CD8-positive, alpha-beta memory T cell (primary cell): Measurements from ENCODE around the gene CD244. TPM values are rescaled to one million over a fixed set of nuclear protein-coding genes. Genes with fewer than 3 reads are reported as not detected.
A peak's percentile ranks its signal among the peaks of the same experiment; 100 is the strongest.

Experiments used
- CTCF ChIA-PET: fragments of 350-600 bp; sonication (Branson Sonifier 250); formaldehyde crosslinking; loops from one replicate; lab custom pipeline; 2021; ENCODE audit warnings: antibody characterized with exemption; lab: Charles Lee
- POLR2A ChIA-PET: fragments of 350-600 bp; sonication (Branson Sonifier 250); formaldehyde crosslinking; loops from one replicate; lab custom pipeline; 2021; ENCODE audit warnings: antibody characterized with exemption; lab: Charles Lee
- DNase-seq, 5 donors: peaks; one replicate each; pipeline versions ENCODE4 v3.0.0 to v3.0.0-alpha.2; 2020 to 2022; ENCODE audit warnings: mixed read lengths in 1 of 5
- H3K27ac ChIP-seq: one replicate; pipeline ENCODE4 v1.7.0; 2013; ENCODE audit warnings: low read depth, mild to moderate bottlenecking, low read length, moderate library complexity
- H3K27me3 ChIP-seq: 2 replicates; pipeline ENCODE4 v1.7.0; 2013; ENCODE audit warnings: low read length, mild to moderate bottlenecking; ENCODE audit not compliant: insufficient read depth, poor library complexity, severe bottlenecking
- H3K36me3 ChIP-seq: 2 replicates; pipeline ENCODE4 v1.7.0; 2013; ENCODE audit warnings: mild to moderate bottlenecking, low read length, moderate library complexity; ENCODE audit not compliant: insufficient read depth
- H3K4me1 ChIP-seq: 2 replicates; pipeline ENCODE4 v1.7.0; 2013; ENCODE audit warnings: mild to moderate bottlenecking, low read length, moderate library complexity; ENCODE audit not compliant: insufficient read depth
- H3K4me3 ChIP-seq: 2 replicates; pipeline ENCODE4 v1.7.0; 2013; ENCODE audit warnings: mild to moderate bottlenecking, low read length
- H3K9me3 ChIP-seq: 2 replicates; pipeline ENCODE4 v1.7.0; 2013; ENCODE audit warnings: mild to moderate bottlenecking, low read length
- H3K27ac Mint-ChIP-seq, 8 donors: one replicate each; pipeline ENCODE4 v1.8.0; 2020 to 2021; ENCODE audit warnings: mixed read lengths in 8 of 8, mild to moderate bottlenecking in 6 of 8, inconsistent platforms in 3 of 8, moderate library complexity in 3 of 8
- H3K27me3 Mint-ChIP-seq, 2 donors: one replicate each; pipeline ENCODE4 v1.8.0; 2020 to 2021; ENCODE audit warnings: mixed read lengths in 2 of 2, mild to moderate bottlenecking in 1 of 2, moderate library complexity in 1 of 2
- H3K36me3 Mint-ChIP-seq, 3 donors: one replicate each; pipeline ENCODE4 v1.8.0; 2020 to 2021; ENCODE audit warnings: mixed read lengths in 3 of 3, inconsistent platforms in 1 of 3, mild to moderate bottlenecking in 1 of 3
- H3K4me1 Mint-ChIP-seq, 3 donors: one replicate each; pipeline ENCODE4 v1.8.0; 2020 to 2021; ENCODE audit warnings: mixed read lengths in 3 of 3, inconsistent platforms in 1 of 3, mild to moderate bottlenecking in 1 of 3
- H3K4me3 Mint-ChIP-seq, 7 donors: one replicate each; pipeline ENCODE4 v1.8.0; 2020 to 2021; ENCODE audit warnings: mixed read lengths in 7 of 7, mild to moderate bottlenecking in 6 of 7, moderate library complexity in 4 of 7, inconsistent platforms in 2 of 7
- H3K9me3 Mint-ChIP-seq, 5 donors: one replicate each; pipeline ENCODE4 v1.8.0; 2020 to 2022; ENCODE audit warnings: mixed read lengths in 5 of 5, mild to moderate bottlenecking in 3 of 5, moderate library complexity in 2 of 5, inconsistent platforms in 1 of 5
- polyA plus RNA-seq: library from polyadenylated mRNA; unstranded; fragments of 300-500 nt; fragmentation: Illumina TruSeq; gene quantifications from one replicate; pipeline ENCODE4 v1.2.3, GENCODE V29; 2021
- total RNA-seq, 2 experiments: library from RNA; stranded (reverse); gene quantifications; one replicate each; pipeline ENCODE4 v1.2.3, GENCODE V29; 2021

Gene CD244
- total and polyA plus RNA-seq, 3 experiments from 2014 or later: 1.8 to 40.7 (median 1.9) TPM

DNA sequence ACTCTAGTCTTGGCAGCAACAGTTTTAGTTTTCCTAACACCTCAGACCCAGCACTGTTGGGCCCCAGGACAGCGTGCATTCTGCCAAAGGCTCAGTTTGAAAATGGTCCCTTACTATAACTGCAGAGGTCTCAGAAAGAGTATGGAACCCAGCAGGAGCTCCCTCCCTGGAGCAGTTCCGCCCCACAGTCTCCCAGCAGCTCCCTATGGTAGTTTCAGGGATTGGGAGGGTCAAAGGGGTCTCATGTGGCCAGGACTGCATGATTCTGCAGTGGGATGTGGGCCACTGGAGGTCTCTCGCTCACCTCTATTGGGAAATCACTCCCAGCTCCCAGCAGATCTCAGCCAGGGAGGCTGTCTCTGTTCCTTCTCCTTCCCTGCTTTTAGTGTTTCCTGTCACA, 54.4 kb downstream of the CD244 start:
- Mint-ChIP-seq H3K36me3 (peaks cover 36 to 88% (median 45%) of the 10 kb centered on the region in 3 donors), H3K4me1 (peaks cover 83 to 96% (median 96%) of the 10 kb centered on the region in 3 donors)

DNA sequence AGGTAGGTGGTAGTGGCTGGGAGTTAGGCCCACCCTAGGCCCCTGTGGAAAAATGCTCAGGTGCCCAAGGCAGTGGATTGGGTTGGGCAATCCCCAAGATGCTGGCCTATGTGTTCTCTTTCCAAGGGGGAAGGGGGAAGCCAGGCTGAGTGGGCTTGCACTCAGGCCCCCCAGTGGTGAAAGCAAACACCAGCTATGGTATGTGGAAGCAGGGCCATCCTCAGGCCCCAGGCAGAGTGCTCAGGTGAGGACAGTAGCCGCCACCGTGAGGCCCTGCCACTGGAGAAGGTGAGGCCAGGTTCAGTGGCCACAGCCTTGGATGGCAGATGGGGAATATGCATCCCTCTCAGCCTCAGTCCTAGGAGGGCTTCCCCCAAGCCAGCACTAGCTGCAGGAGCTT, 54.9 kb downstream of the CD244 start:
- H3K9me3 Mint-ChIP-seq: peaks cover 4 to 20% (median 16%) of the 10 kb centered on the region in 5 donors
- H3K36me3 Mint-ChIP-seq: peaks cover 38 to 86% (median 47%) of the 10 kb centered on the region in 3 donors
- H3K27ac ChIP-seq: no peak overlapping the region
- H3K4me1 Mint-ChIP-seq: peaks cover 82 to 96% (median 96%) of the 10 kb centered on the region in 3 donors
- no peaks in the 10 kb centered on the region for H3K27me3 Mint-ChIP-seq
- DNase-seq: no peak
- H3K9me3 ChIP-seq: no peaks in the 10 kb centered on the region
- H3K4me3 ChIP-seq: no peak overlapping the region
- H3K4me1 ChIP-seq: peaks cover 40% of the 10 kb centered on the region
- peak overlapping the region in 3 of 8 donors; percentile 2 to 52 (median 48) for H3K27ac Mint-ChIP-seq
- H3K4me3 Mint-ChIP-seq: peak overlapping the region in 1 of 7 donors; percentile 42
- POLR2A ChIA-PET: interaction anchor here (0.9 to 1.1 kb wide), 2 partner anchors 10 to 11 kb away, joined by 3 read pairs; no protein-coding TSS in a partner anchor
- CTCF ChIA-PET: interaction anchor here (0.9 to 1.8 kb wide), 4 partner anchors 12 to 39 kb away, joined by 3 to 7 read pairs (median 4); partner anchors contain the start of gene LY9
- peaks cover 31% of the 10 kb centered on the region for H3K36me3 ChIP-seq
- no peaks in the 10 kb centered on the region for H3K27me3 ChIP-seq

More for the DNA sequence above, 54.4 kb downstream of the CD244 start:
- Histone ChIP-seq H3K9me3 (no peaks in the 10 kb centered on the region), H3K27me3 (no peaks in the 10 kb centered on the region), H3K4me3 (no peak overlapping the region), H3K4me1 (peaks cover 45% of the 10 kb centered on the region), H3K27ac (no peak overlapping the region), H3K36me3 (peaks cover 33% of the 10 kb centered on the region)
- Mint-ChIP-seq H3K27me3 (no peaks in the 10 kb centered on the region), H3K27ac (peak overlapping the region in 4 of 8 donors; percentile 18 to 81 (median 68)), H3K9me3 (peaks cover 4 to 20% (median 16%) of the 10 kb centered on the region in 5 donors), H3K4me3 (peak overlapping the region in 4 of 7 donors; percentile 27 to 39 (median 33))
- POLR2A ChIA-PET: interaction anchor here (0.9 to 1.1 kb wide), 2 partner anchors 11 kb away, joined by 3 read pairs; no protein-coding TSS in a partner anchor
- CTCF ChIA-PET: interaction anchor here (0.9 to 1.8 kb wide), 3 partner anchors 13 to 40 kb away, joined by 3 to 7 read pairs (median 4); partner anchors contain the start of gene LY9
- no peak for DNase-seq

DNA sequence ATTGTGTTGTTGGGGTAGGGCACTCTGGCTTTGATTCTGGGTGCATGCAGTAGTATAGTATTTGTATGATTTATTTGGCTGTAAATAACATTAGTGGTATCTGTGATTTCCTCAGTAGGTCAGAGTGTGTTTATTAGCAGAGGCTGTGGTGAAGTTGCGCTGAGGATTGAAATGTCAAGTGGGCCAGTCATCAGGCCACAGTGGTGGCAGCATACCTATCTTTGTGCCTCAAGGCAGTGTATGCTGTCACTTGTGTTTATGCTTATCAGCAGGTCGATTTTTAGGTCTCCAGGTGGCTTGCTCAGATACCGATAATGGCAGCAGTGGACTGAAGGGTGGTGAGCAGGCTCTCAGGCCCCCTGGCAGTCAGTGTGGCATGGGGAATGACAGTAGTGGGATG, 55.4 kb downstream of the CD244 start:
- ChIA-PET POLR2A (no interaction called here), CTCF (interaction anchor here (1.2 to 2.9 kb wide), 4 partner anchors 11 to 39 kb away, joined by 3 to 15 read pairs (median 6); partner anchors contain the start of gene LY9)
- peak overlapping the region in 6 of 8 donors; percentile 2 to 52 (median 48) for H3K27ac Mint-ChIP-seq

DNA sequence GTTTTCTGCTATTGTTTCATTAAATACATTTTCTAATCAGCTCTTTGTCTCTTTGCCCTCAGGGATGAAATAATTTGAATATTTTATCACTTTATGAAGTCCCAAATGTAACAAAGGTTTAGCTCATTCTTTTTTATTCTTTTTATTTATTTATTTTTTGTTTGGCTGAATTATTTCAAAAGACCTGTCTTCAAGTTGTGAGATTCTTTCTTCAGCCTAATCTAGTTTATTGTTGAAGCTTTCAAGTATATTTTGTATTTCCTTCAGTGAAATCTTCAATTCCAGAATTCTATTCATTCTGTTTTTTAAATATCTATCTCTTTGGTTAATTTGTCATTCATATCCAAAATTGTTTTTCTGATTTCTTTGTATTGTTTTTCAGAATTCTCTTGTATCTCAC, 55.9 kb downstream of the CD244 start:
- H3K9me3 ChIP-seq: no peaks in the 10 kb centered on the region
- peaks cover 4 to 20% (median 16%) of the 10 kb centered on the region in 5 donors for H3K9me3 Mint-ChIP-seq
- no peaks in the 10 kb centered on the region for H3K27me3 ChIP-seq
- H3K36me3 Mint-ChIP-seq: peaks cover 40 to 84% (median 51%) of the 10 kb centered on the region in 3 donors
- DNase-seq: no peak
- H3K4me3 Mint-ChIP-seq: peak overlapping the region in 6 of 7 donors; percentile 24 to 73 (median 62)
- CTCF ChIA-PET: interaction anchor here (0.6 to 2.9 kb wide), 4 partner anchors 11 to 70 kb away, joined by 3 to 15 read pairs (median 5); partner anchors contain the start of gene LY9
- POLR2A ChIA-PET: no interaction called here
- H3K27me3 Mint-ChIP-seq: no peaks in the 10 kb centered on the region
- peaks cover 44% of the 10 kb centered on the region for H3K4me1 ChIP-seq
- no peak overlapping the region for H3K27ac ChIP-seq
- H3K4me3 ChIP-seq: no peak overlapping the region
- peak overlapping the region in 6 of 8 donors; percentile 43 to 73 (median 59) for H3K27ac Mint-ChIP-seq
- H3K36me3 ChIP-seq: peaks cover 29% of the 10 kb centered on the region
- H3K4me1 Mint-ChIP-seq: peaks cover 77 to 92% (median 91%) of the 10 kb centered on the region in 3 donors

More for the DNA sequence above, 55.4 kb downstream of the CD244 start:
- DNase-seq: no peak
- Histone ChIP-seq H3K9me3 (no peaks in the 10 kb centered on the region), H3K36me3 (peaks cover 31% of the 10 kb centered on the region), H3K27me3 (no peaks in the 10 kb centered on the region), H3K27ac (no peak overlapping the region), H3K4me1 (peaks cover 40% of the 10 kb centered on the region), H3K4me3 (no peak overlapping the region)
- H3K27me3 Mint-ChIP-seq: no peaks in the 10 kb centered on the region
- peaks cover 40 to 87% (median 51%) of the 10 kb centered on the region in 3 donors for H3K36me3 Mint-ChIP-seq
- peak overlapping the region in 6 of 7 donors; percentile 18 to 64 (median 42) for H3K4me3 Mint-ChIP-seq
- H3K4me1 Mint-ChIP-seq: peaks cover 82 to 96% (median 95%) of the 10 kb centered on the region in 3 donors
- H3K9me3 Mint-ChIP-seq: peaks cover 4 to 20% (median 16%) of the 10 kb centered on the region in 5 donors

DNA sequence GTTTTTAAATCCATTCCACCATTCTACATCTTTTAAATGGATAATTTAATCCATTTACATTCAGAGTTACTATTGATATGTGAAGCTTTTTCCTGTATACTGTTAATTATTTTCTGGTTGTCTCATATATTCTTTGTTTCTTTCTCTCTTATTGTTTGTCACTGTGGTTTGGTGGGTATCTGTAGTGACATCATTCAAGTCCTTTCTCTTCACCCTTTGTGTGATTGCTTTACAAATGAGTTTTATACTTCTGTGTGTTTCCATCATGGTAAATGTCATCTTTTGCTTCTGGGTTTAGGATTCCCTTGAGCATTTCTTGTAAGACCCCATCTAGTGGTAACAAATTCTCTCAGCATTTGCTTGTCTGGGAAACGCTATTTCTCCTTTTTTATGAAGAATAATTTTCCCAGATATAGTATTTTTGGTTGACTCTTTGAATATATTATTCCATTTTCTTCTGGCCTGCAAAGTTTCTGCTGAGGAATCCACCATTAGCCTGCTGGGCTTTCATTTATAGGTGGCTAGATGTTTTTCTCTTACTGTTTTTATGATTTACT, 56.5 kb downstream of the CD244 start:
- CTCF ChIA-PET: interaction anchor here (0.6 to 2.9 kb wide), 3 partner anchors 10 to 71 kb away, joined by 3 to 15 read pairs (median 3); partner anchors contain the start of gene LY9
- Mint-ChIP-seq H3K4me3 (peak overlapping the region; percentile 17 to 73 (median 53)), H3K27ac (peak overlapping the region in 7 of 8 donors; percentile 43 to 75 (median 66)), H3K9me3 (peaks cover 4 to 20% (median 16%) of the 10 kb centered on the region in 5 donors), H3K27me3 (no peaks in the 10 kb centered on the region), H3K4me1 (peaks cover 74 to 92% (median 90%) of the 10 kb centered on the region in 3 donors), H3K36me3 (peaks cover 38 to 84% (median 55%) of the 10 kb centered on the region in 3 donors)
- Histone ChIP-seq H3K4me3 (no peak overlapping the region), H3K27ac (no peak overlapping the region), H3K9me3 (no peaks in the 10 kb centered on the region), H3K36me3 (peaks cover 24% of the 10 kb centered on the region), H3K27me3 (no peaks in the 10 kb centered on the region), H3K4me1 (peaks cover 50% of the 10 kb centered on the region)
- POLR2A ChIA-PET: interaction anchor here (0.5 to 0.7 kb wide), 3 partner anchors 12 to 406 kb away, joined by 3 to 6 read pairs (median 4); no protein-coding TSS in a partner anchor
- no peak for DNase-seq

DNA sequence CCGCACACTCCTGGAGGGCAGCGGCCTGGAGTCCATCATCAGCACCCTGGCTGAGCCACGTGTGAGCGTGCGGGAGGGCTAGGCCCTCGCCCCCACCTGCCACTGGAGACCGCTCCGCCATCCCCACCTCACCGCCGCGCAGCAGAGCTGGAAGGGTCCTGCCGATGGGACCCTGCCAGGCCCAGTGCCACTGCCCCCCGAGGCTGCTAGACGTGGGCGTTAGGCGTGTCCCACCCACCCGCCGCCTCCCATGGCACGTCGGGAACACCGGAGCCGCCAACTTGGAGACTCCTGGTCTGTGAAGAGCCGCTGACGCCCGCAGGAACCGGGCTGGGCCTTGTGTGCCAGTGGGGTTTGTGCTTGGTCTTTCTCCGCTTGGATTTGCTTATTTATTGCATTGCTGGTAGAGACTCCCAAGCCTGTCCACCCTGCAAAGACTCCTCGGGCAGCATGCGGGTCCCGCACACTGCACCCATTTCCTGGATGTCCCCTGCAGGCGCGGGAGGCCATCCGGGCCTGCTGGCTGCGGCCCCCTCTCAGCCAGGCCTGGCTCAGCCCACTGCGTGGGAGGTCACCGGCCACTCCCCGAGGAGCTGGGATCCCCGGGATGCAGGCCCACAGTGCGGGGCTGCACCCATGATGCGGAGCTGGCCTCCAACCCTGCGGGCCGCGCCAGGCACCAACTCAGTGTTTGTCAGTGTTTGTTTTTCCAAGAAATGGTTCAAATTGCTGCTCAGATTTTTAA, 60.7 kb downstream of the CD244 start:
- H3K27me3 ChIP-seq: no peaks in the 10 kb centered on the region
- Mint-ChIP-seq H3K27me3 (no peaks in the 10 kb centered on the region), H3K4me1 (peaks cover 77 to 94% (median 94%) of the 10 kb centered on the region in 3 donors), H3K4me3 (peak overlapping the region in 4 of 7 donors; percentile 96 to 98 (median 98)), H3K9me3 (peaks cover 4 to 14% (median 12%) of the 10 kb centered on the region in 5 donors), H3K36me3 (peaks cover 43 to 88% (median 48%) of the 10 kb centered on the region in 3 donors), H3K27ac (peak overlapping the region in 1 of 8 donors; percentile 98)
- H3K4me3 ChIP-seq: no peak overlapping the region
- POLR2A ChIA-PET: no interaction called here
- CTCF ChIA-PET: no interaction called here
- no peak overlapping the region for H3K27ac ChIP-seq
- peaks cover 12% of the 10 kb centered on the region for H3K36me3 ChIP-seq
- peaks cover 56% of the 10 kb centered on the region for H3K4me1 ChIP-seq
- DNase-seq: no peak
- no peaks in the 10 kb centered on the region for H3K9me3 ChIP-seq

DNA sequence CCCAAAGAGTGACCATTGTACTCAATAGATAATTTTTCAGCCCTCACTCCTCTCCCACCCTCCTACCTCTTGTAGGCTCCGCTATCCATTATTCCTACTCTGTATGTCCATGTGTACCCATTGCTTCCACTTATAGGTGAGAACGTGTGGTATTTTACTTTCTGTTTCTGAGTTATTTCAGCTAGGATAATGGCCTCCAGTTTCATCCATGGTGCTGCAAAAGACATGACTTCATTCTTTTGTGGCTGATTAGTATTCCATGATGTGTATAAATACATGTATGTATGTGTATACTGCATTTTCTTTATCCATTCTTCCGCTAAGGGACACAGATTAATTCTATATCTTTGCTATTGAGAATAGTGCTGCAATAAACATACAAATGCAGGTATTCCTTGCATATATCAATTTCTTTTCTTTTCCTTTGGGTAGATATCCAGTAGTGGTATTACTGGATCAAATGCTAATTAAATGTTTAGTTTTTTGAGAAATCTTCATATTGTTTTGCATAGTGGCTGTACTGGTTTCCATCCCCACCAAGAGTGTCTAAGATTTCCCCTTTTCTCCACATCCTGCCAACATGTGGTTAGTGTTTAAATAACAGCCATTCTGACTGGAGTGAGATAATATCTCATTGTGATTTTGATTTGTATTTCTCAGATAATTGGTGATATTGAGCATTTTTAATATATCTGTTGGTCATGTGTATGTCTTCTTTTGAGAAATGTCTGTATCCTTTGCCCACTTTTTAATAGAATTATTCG, 61.9 kb downstream of the CD244 start:
- Mint-ChIP-seq H3K27me3 (no peaks in the 10 kb centered on the region), H3K4me1 (peaks cover 69 to 88% (median 86%) of the 10 kb centered on the region in 3 donors), H3K9me3 (peaks cover 0 to 4% (median 2%) of the 10 kb centered on the region in 5 donors), H3K27ac (peak overlapping the region; percentile 25 to 98 (median 88)), H3K36me3 (peaks cover 35 to 87% (median 36%) of the 10 kb centered on the region in 3 donors), H3K4me3 (peak overlapping the region; percentile 96 to 99 (median 97))
- H3K36me3 ChIP-seq: peaks cover 4% of the 10 kb centered on the region
- H3K4me3 ChIP-seq: peak overlapping the region; percentile 80
- peaks cover 55% of the 10 kb centered on the region for H3K4me1 ChIP-seq
- ChIA-PET POLR2A (no interaction called here), CTCF (interaction anchor here (1.4 to 1.5 kb wide), 2 partner anchors 52 to 151 kb away, joined by 3 read pairs; no protein-coding TSS in a partner anchor)
- peak overlapping the region; percentile 32 for H3K27ac ChIP-seq
- H3K27me3 ChIP-seq: no peaks in the 10 kb centered on the region
- peak in 2 of 5 donors; percentile 41 to 58 for DNase-seq
- no peaks in the 10 kb centered on the region for H3K9me3 ChIP-seq
